Bronchial epithelial cell (primary cell): ENCODE data around the gene PAK5. TPM values are rescaled to one million over a fixed set of nuclear protein-coding genes. Genes with fewer than 3 reads are reported as not detected.

Experiments used
- DNase-seq: peaks from one replicate; pipeline ENCODE4 v3.0.0-alpha.2; 2010; ENCODE audit warnings: low read depth
- FAIRE-seq: peaks from 2 replicates; lab custom pipeline; 2011; peaks lifted over from hg19 to GRCh38; lab: Jason Lieb, UNC
- H3K27me3 ChIP-seq: 2 replicates; pipeline ENCODE4 v1.5.1; 2011; ENCODE audit warnings: low read length; ENCODE audit not compliant: control insufficient read depth, insufficient read depth
- H3K36me3 ChIP-seq: 2 replicates; pipeline ENCODE4 v1.5.1; 2011; ENCODE audit warnings: low read length; ENCODE audit not compliant: control insufficient read depth, insufficient read depth
- H3K4me3 ChIP-seq: 2 replicates; pipeline ENCODE4 v1.5.1; 2011; ENCODE audit warnings: mild to moderate bottlenecking, low read depth, low read length, control low read depth
- total RNA-seq: library from RNA; depleted of rRNA; stranded (reverse); fragments of >200 nt; gene quantifications from 2 replicates; pipeline ENCODE4 v1.2.1, GENCODE V29; 2014
- TF ChIP-seq, protein P1 (sequence below): IDR thresholded peaks from 2 replicates; pipeline ENCODE4 v1.5.1; 2011; ENCODE audit warnings: mild to moderate bottlenecking, moderate library complexity, low read length, control low read depth, inconsistent platforms; ENCODE audit not compliant: insufficient read depth, severe bottlenecking

Gene PAK5
- total RNA-seq, 1 donor from 2014 or later = not detected

DNA sequence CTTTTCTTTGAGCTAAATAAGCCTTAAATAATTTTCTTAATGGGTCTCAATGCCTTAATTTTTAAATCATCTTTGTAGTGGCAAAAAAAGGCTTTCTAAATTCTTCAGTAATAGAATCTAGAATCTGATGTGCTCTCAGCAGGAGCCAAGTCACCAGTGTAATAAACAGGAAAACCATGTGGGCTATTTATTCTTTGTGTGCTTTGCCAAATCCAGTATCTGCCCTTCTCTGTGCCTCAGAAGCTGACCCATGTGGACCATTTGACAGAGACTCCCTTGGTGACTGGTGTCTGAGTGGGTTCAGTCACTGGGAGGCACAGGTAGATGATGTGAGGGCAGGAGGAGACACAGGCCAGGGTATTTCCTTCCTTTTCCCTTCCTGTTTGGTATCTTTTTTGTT is 152.9 kb downstream of the PAK5 start:
- FAIRE-seq (no peak), DNase-seq (no peak)
- TF ChIP-seq, protein P1, sequence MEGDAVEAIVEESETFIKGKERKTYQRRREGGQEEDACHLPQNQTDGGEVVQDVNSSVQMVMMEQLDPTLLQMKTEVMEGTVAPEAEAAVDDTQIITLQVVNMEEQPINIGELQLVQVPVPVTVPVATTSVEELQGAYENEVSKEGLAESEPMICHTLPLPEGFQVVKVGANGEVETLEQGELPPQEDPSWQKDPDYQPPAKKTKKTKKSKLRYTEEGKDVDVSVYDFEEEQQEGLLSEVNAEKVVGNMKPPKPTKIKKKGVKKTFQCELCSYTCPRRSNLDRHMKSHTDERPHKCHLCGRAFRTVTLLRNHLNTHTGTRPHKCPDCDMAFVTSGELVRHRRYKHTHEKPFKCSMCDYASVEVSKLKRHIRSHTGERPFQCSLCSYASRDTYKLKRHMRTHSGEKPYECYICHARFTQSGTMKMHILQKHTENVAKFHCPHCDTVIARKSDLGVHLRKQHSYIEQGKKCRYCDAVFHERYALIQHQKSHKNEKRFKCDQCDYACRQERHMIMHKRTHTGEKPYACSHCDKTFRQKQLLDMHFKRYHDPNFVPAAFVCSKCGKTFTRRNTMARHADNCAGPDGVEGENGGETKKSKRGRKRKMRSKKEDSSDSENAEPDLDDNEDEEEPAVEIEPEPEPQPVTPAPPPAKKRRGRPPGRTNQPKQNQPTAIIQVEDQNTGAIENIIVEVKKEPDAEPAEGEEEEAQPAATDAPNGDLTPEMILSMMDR = no peak
- Histone ChIP-seq H3K4me3 (no peak overlapping the region), H3K27me3 (no peaks in the 10 kb centered on the region), H3K36me3 (no peaks in the 10 kb centered on the region)

DNA sequence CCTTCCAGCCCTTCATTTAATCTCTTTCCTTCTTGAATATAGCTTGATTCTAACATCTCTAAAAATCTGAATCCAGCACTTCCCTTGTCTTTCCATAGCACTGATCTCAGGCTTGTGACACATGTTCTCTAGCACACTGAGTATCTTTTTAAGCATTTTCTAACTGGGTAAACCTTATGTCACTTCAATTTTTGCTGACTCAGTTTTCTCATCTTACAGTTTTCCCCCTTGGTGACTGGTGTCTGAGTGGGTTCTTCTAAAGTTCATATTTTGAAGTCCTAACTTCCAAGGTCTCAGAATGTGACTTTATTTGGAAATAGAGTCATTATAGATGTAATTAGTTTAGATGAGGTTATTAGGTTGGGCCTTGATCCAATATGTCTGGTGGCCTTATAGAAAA is 153.9 kb downstream of the PAK5 start:
- FAIRE-seq (no peak), DNase-seq (no peak)
- Histone ChIP-seq H3K27me3 (no peaks in the 10 kb centered on the region), H3K4me3 (no peak overlapping the region), H3K36me3 (no peaks in the 10 kb centered on the region)
- TF ChIP-seq, protein P1 = no peak

DNA sequence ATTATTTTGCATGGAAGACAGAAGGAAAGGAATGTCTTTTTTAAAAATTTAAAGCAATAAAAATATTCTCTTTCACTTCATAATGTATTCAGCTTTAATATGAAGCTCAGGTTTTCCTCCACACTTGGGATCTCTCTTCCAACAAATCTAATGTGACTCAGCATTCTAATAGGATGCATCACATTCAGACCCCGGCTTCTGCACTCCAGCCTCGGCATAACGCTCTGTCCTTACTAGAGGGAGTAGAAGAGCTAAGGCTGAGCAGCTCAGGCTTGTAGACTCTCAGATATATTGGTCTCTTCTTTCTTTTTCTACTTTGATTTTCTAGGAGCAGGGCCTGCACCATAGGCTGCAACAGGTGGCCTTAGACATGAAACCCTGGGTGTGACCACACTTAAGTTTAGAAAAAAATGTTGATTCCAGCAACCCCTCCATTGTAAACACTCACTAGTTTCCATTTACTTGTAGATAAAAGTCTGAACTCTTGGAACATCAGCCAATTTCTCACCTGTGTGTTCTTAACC is 161.7 kb downstream of the PAK5 start:
- no peaks in the 10 kb centered on the region for H3K27me3 ChIP-seq
- no peak overlapping the region for H3K4me3 ChIP-seq
- no peaks in the 10 kb centered on the region for H3K36me3 ChIP-seq
- TF ChIP-seq, protein P1 = no peak
- no peak for FAIRE-seq
- DNase-seq = no peak

DNA sequence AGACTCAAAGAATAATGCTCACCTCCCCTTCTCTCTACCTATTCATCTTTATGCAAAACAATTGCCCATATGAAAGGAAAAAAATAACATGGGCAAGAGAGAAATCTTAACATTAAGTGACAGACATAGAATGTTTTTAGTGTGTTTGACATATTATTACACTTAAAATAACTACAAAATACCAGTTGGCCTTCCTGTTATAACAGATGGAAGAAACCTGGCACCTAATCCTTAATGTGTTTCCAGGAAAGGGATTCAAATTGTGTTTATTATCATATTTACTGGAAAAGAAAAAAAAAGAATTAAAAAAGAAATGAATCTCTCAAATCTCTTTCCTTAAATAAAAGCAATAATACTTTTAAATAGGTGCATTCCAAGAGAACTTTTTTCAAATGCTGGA is 165.9 kb downstream of the PAK5 start:
- no peak for FAIRE-seq
- TF ChIP-seq, protein P1 = no peak

DNA sequence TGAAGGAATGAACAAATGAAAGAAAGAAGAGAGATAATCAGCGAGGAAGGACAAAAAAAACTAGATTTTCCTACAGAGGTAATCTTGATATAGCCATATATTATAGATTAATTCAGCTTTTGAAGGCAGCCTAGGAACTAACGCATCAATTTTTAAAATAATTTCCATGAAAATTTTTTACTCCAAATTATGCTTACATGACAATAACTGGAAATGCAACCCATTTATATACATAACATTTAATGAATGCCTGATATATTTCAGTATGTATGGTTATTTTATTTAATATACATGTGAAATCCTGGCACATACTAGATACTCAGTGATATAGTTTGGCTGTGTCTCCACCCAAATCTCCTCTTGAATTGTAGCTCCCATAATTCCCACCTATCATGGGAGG is 166.8 kb downstream of the PAK5 start:
- DNase-seq = no peak
- FAIRE-seq = no peak
- Histone ChIP-seq H3K4me3 (no peak overlapping the region), H3K27me3 (no peaks in the 10 kb centered on the region), H3K36me3 (no peaks in the 10 kb centered on the region)
- TF ChIP-seq, protein P1 = no peak

More for the DNA sequence above, 165.9 kb downstream of the PAK5 start:
- Histone ChIP-seq H3K4me3 (no peak overlapping the region), H3K27me3 (no peaks in the 10 kb centered on the region), H3K36me3 (no peaks in the 10 kb centered on the region)
- DNase-seq = no peak

DNA sequence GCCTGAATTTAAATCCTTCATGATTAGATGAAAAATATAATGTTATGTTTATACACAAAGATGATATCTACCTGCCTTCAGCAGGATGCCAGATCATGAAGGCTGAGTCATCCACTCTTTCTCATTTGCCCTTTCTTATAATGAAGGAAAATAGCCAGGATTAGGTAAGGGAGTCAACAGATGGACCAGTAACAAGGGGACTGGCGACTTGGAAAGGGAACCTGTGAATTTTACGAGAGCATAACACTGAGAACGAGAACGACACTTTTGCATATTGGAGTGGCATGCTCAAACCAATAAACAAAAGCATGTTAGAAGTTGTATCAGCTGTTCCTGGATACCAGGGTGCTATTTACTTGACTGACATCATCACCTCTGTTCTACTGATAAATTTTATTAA is 170.5 kb downstream of the PAK5 start:
- FAIRE-seq (no peak), DNase-seq (no peak)
- Histone ChIP-seq H3K36me3 (no peaks in the 10 kb centered on the region), H3K27me3 (no peaks in the 10 kb centered on the region), H3K4me3 (no peak overlapping the region)
- TF ChIP-seq, protein P1 = no peak
